GM06990 (cell line): Measurements from ENCODE around the gene DAPK1.

ENCODE experiments used
- DNase-seq: peaks from one replicate; pipeline ENCODE4 v3.0.0-alpha.2; 2011; ENCODE audit not compliant: insufficient read length; ENCODE audit errors: extremely low read depth
- H3K27me3 ChIP-seq: replicated peaks from 2 replicates; pipeline ENCODE4 v1.6.0; 2011; ENCODE audit warnings: low read length; ENCODE audit not compliant: control insufficient read depth, insufficient read depth
- H3K36me3 ChIP-seq: 2 replicates; pipeline ENCODE4 v1.5.1; 2011; ENCODE audit warnings: low read length; ENCODE audit not compliant: control insufficient read depth, insufficient read depth
- H3K4me3 ChIP-seq: replicated peaks from 2 replicates; pipeline ENCODE4 v1.5.1; 2011; ENCODE audit warnings: low read depth, mild to moderate bottlenecking, control low read depth, low read length
- TF ChIP-seq, protein P1 (sequence below): IDR thresholded peaks from 2 replicates; pipeline ENCODE4 v1.5.1; 2011; ENCODE audit warnings: low read length, control low read depth, mild to moderate bottlenecking, inconsistent platforms; ENCODE audit not compliant: insufficient read depth, poor library complexity, severe bottlenecking

The DAPK1 gene

DNA sequence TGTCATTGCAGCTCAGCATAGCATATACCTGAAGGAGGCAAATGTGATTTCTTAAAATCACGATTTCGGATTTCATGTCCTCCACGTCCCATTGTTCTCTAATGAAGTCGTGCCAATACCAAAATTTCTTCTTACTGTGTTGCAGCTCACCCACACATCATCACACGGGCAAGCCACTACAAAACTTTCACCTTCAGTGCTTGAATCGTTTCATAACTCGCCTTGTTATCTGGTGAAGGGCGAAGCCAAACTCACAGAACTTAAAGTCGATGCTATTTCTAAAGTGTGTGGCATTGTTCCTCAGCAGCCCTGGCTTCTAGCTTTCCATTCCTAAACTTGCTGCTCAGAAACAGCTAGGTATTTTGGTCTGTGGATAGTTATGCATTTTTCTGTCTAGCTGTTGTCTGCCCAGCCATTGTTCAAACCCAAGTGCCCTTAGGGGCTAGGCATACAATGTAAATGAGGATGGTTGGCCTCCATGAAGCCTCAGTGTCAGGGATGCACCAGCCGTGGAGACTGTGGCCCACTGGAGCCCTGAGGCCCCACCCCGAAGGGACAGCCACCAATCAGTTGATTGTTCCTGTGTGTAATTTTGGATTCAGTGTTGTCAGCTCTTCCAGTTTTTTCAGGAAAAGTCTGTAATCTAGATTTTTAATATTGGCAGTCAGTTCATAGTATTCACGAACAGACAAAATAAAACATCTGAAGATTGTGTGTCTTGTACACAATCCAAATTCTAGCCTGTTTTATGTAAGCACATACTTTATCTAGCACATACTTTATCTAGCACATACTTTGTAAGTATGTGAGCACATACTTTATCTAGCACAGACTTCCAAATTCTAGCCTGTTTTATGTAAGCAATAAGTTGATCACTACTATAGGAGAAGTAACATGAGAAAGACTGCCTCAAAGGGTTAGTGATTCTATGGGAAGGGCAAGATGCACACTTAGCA lies 112.8 kb downstream of the DAPK1 start:
- no peak overlapping the region for H3K4me3 ChIP-seq
- no peaks in the 10 kb centered on the region for H3K27me3 ChIP-seq
- DNase-seq, result no peak
- peaks cover 22% of the 10 kb centered on the region for H3K36me3 ChIP-seq
- TF ChIP-seq, protein P1, sequence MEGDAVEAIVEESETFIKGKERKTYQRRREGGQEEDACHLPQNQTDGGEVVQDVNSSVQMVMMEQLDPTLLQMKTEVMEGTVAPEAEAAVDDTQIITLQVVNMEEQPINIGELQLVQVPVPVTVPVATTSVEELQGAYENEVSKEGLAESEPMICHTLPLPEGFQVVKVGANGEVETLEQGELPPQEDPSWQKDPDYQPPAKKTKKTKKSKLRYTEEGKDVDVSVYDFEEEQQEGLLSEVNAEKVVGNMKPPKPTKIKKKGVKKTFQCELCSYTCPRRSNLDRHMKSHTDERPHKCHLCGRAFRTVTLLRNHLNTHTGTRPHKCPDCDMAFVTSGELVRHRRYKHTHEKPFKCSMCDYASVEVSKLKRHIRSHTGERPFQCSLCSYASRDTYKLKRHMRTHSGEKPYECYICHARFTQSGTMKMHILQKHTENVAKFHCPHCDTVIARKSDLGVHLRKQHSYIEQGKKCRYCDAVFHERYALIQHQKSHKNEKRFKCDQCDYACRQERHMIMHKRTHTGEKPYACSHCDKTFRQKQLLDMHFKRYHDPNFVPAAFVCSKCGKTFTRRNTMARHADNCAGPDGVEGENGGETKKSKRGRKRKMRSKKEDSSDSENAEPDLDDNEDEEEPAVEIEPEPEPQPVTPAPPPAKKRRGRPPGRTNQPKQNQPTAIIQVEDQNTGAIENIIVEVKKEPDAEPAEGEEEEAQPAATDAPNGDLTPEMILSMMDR, result no peak

DNA sequence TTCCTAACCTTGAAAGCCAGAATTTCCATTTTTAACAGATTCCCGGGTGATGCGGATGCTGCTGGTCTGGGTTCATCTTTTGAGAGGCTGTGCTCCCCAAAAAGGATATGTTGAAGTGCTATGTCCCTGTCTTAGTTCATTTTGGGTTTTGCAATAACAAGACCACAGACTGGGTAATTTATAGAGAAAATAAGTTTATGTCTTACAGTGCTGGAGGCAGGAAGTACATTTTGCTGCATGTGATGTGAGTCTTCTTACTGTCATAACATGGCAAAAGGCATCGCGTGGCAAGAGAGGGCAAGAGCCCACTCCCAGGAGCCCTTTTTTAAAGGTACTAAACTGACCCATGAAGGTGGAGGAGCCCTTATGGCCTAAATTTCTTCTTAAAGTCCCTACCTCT lies 114.1 kb downstream of the DAPK1 start:
- no peak overlapping the region for H3K4me3 ChIP-seq
- TF ChIP-seq, protein P1, result no peak
- no peaks in the 10 kb centered on the region for H3K27me3 ChIP-seq
- peaks cover 19% of the 10 kb centered on the region for H3K36me3 ChIP-seq
- no peak for DNase-seq

DNA sequence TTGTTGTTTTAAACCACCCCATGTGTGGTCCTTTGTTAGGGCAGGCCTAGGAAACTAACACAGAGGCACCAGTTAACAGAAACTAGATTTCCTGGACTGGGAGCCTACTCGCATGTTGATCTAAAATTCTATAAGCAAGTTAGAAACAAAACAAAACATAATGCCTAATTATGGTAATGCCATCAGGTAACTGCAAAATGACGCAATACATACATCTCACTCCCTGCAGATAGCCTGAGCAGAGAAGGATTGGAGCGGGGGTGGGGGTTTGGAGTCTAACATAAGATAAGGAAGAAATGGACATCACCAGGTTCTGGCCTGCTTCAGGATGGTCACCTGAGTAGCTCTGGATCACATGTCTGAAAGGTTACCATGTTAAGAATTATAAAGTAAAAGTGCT lies 114.9 kb downstream of the DAPK1 start:
- peaks cover 21% of the 10 kb centered on the region for H3K36me3 ChIP-seq
- H3K27me3 ChIP-seq, result no peaks in the 10 kb centered on the region
- no peak overlapping the region for H3K4me3 ChIP-seq
- TF ChIP-seq, protein P1, result no peak
- no peak for DNase-seq

DNA sequence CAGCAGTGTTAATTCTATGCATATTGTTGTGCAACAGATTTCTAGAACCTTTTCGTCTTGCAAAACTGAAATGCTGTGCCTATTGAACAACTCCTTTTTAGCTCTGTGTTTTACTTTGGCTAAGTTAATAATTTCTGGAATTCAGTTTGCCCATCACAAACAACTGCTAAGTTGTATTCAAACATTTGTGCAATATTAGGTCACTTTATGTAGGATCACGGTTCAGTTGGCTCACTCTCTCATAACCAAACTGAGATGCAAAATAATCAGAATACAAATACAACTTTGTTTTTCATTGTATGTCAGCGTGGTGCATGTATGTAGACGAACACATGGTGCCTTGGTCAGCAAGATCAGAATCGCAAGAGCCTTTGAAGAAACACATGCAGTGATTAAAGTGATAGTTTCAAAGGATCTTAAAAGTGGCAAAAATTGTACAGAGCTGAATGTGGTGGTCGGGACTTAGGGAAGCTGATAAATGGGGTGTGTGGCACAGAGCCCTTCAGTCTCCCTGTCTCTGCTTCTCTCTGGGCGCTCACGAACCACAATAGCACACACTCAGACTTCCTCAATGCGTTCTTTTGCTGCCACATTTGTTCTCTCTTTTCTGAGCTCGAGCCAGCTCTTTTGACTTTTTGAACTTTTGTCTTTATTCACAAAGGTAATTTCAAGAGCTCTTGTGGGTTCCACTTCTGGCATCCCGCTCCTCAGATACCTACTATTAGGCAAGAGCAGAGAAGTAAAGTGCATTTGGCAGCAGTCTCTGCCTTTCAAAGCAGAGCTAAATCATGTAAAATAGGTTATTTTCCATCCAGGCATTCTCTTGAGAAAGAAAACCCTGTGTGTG lies 115.8 kb downstream of the DAPK1 start:
- TF ChIP-seq, protein P1, result no peak
- no peaks in the 10 kb centered on the region for H3K27me3 ChIP-seq
- H3K4me3 ChIP-seq, result no peak overlapping the region
- DNase-seq, result peak; percentile 23
- peaks cover 21% of the 10 kb centered on the region for H3K36me3 ChIP-seq

DNA sequence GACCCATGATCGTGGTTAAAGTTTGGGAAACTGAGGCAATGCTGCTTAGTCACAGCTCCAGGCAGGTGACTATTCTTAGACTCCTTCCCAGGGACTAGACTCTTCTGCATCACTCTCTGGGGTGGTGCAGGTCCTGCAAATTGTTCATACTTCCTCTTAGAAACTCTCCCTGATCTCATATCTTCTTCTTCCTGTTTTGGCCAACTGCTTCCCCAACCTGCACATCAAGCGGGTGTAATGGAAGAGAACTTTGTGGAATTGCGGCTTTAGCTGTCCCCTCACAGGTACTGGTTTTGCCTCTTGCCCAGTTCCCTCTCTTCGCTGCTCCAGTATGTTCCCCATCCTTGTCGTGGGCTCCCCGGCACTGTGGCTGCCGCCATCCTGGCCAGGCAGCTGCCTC lies 116.7 kb downstream of the DAPK1 start:
- DNase-seq, result no peak
- TF ChIP-seq, protein P1, result no peak
- no peak overlapping the region for H3K4me3 ChIP-seq
- peaks cover 22% of the 10 kb centered on the region for H3K36me3 ChIP-seq
- no peaks in the 10 kb centered on the region for H3K27me3 ChIP-seq
